Esophagus muscularis mucosa (tissue), 4 donors: Measurements from ENCODE around the gene HDGFL2.

ENCODE experiments used
- EP300 ChIP-seq: sonication (generic); formaldehyde crosslinking; IDR thresholded peaks from one replicate; pipeline ENCODE4 v1.6.1; 2017; ENCODE audit warnings: antibody characterized with exemption
- POLR2AphosphoS5 ChIP-seq, 2 donors: sonication (generic); formaldehyde crosslinking; IDR thresholded peaks; one replicate each; pipeline ENCODE4 v1.6.1; 2017; ENCODE audit warnings: antibody characterized with exemption in 2 of 2
- TF ChIP-seq, protein P1 (sequence below), 3 experiments: fragments of 200-600 bp in 2 of 3; fragments of 450-650 bp in 1 of 3; sonication (generic) in 2 of 3; IDR thresholded peaks; one replicate each; pipeline ENCODE4 v1.5.1; 2017 to 2019; ENCODE audit warnings: antibody characterized with exemption in 3 of 3, mild to moderate bottlenecking in 2 of 3, moderate library complexity in 1 of 3

DNA sequence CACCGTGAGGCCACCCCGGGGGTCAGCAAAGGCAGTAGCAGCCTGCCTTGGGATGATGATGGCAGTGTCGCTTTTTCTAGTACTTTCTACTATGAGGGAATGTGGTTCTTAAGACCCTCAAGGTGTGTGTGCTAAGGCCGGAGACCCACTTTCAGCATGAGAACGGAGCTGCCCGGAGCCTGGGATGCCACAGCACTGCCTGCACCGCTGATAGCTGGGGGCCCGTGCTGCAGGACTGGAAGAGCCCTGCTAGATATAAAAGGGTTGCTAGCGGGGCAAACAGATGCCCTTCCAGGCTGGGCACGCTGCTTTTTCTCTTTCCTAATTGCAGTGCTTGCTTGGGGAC lies 31.7 kb downstream of the HDGFL2 start:
- TF ChIP-seq EP300 = no peak
- TF ChIP-seq, protein P1, sequence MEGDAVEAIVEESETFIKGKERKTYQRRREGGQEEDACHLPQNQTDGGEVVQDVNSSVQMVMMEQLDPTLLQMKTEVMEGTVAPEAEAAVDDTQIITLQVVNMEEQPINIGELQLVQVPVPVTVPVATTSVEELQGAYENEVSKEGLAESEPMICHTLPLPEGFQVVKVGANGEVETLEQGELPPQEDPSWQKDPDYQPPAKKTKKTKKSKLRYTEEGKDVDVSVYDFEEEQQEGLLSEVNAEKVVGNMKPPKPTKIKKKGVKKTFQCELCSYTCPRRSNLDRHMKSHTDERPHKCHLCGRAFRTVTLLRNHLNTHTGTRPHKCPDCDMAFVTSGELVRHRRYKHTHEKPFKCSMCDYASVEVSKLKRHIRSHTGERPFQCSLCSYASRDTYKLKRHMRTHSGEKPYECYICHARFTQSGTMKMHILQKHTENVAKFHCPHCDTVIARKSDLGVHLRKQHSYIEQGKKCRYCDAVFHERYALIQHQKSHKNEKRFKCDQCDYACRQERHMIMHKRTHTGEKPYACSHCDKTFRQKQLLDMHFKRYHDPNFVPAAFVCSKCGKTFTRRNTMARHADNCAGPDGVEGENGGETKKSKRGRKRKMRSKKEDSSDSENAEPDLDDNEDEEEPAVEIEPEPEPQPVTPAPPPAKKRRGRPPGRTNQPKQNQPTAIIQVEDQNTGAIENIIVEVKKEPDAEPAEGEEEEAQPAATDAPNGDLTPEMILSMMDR (IDR thresholded peaks at IDR 0.05) = no peak
- TF ChIP-seq POLR2AphosphoS5 (IDR thresholded peaks at IDR 0.05) = no peak
